ENCODE results near the gene TPTE. TPM values are rescaled to one million over a fixed set of nuclear protein-coding genes. Genes with fewer than 3 reads are reported as not detected.
"Not testable (repeated sequence)": the region's sequence is repeated elsewhere in the genome, so short reads cannot be mapped to it uniquely, and the experiment has no call there.

TPTE gene
- polyA plus RNA-seq, 1 donor: not detected

DNA sequence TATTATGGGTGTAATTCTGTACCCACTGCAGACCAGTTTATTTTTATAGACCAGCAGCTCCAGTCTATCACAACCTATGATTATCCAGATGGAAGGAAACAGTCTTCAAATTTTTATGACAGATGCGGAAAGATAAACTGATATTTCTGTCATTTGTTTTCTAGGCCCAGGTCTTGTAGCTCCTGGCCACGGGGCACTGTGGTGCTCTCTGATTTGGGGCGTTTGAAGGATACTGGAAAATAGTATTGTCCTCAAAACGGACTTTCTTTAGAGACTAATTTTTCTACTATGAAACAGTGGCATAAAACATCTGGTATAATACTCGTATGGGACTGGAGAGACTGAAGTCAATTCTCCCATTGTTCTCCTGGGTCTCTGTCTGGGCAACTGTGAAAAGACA, 124.3 kb downstream of the TPTE start:
- not testable (repeated sequence) for DNase-seq; H3K27me3 ChIP-seq (ENCODE audit: control insufficient read depth, insufficient read depth, low read length); H3K9me3 ChIP-seq (ENCODE audit: control insufficient read depth, low read depth, low read length); H3K4me1 ChIP-seq (ENCODE audit: control insufficient read depth, insufficient read depth, low read length); H3K36me3 ChIP-seq (ENCODE audit: control insufficient read depth, insufficient read depth, low read length); H3K4me3 ChIP-seq (ENCODE audit: low read length); H3K27ac ChIP-seq (ENCODE audit: low read length)
- WGBS (ENCODE audit: insufficient coverage, low lambda C conversion rate): no CpG with 5 or more reads among the region's 5 CpGs

DNA sequence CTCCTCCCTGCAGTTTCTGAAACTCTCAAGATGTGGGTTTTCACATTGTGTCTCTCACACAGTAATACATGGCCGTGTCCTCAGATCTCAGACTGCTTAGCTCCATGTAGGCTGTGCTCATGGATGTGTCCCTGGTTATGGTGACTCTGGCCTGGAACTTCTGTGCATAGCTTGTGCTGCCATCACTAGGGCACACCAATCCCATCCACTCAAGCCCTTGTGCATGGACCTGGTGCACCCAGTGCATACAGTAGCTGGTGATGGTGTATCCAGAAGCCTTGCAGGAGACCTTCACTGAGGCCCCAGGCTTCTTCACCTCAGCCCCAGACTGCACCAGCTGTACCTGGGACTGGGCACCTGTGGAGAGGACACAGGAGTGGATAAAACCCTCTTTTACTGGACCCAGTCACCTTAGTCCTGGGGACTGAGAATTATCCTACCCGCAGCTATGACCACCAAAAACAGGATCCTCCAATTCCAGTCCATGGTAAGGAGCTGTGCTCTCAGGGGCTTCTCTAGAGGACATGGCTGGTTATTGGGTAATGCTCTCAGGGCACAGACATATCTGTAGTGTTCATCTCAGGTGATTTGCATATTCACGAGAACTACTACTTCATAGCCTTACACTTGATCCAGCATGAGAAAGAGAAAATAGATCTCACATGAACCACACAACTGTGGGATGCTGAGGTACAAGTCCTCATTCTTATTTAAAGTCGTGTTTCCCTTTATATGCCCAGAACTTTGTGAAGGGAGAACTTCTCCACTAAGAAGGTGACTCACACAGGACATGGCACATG, 128.2 kb downstream of the TPTE start:
- not testable (repeated sequence) for H3K27ac ChIP-seq (ENCODE audit: low read length); H3K4me1 ChIP-seq (ENCODE audit: control insufficient read depth, insufficient read depth, low read length); H3K27me3 ChIP-seq (ENCODE audit: control insufficient read depth, insufficient read depth, low read length); DNase-seq; H3K36me3 ChIP-seq (ENCODE audit: control insufficient read depth, insufficient read depth, low read length); H3K9me3 ChIP-seq (ENCODE audit: control insufficient read depth, low read depth, low read length); H3K4me3 ChIP-seq (ENCODE audit: low read length)
- 80% methylated on average over 3 of the region's 4 CpGs for WGBS (ENCODE audit: insufficient coverage, low lambda C conversion rate)

DNA sequence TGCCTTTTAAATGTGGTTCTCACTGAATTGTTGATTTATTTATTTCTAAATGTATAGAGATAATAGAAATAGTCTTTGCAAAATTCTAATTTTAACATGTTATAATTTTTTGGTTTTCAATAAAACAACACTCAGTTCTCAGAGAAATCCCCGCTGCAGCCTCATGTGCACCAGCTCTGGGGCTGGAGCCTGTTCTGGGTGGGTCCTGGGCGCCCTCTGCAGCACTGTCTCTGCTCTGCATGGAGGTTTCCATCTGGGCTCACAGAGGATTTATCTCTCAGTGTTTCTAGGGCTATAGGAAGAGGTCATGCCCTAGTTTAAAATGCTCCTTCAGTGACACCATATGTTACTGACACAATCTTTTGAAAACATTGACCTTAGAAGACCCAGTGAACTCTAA, 128.9 kb downstream of the TPTE start:
- H3K27me3 ChIP-seq (ENCODE audit: control insufficient read depth, insufficient read depth, low read length); H3K36me3 ChIP-seq (ENCODE audit: control insufficient read depth, insufficient read depth, low read length); H3K27ac ChIP-seq (ENCODE audit: low read length); DNase-seq; H3K4me1 ChIP-seq (ENCODE audit: control insufficient read depth, insufficient read depth, low read length); H3K4me3 ChIP-seq (ENCODE audit: low read length); H3K9me3 ChIP-seq (ENCODE audit: control insufficient read depth, low read depth, low read length): not testable (repeated sequence)
- WGBS (ENCODE audit: insufficient coverage, low lambda C conversion rate): no CpG with 5 or more reads among the region's 2 CpGs
